ENCODE measurements around the gene TNNI2. TPM values are rescaled to one million over a fixed set of nuclear protein-coding genes. Genes with fewer than 3 reads are reported as not detected.

Gene TNNI2
- total RNA-seq, 1 donor from 2014 or later = 73.7 TPM

GRCh38 chr11:1834779-1835670 lies 3.8 kb upstream of the TNNI2 start, which contains the start of gene SYT8:
Gene SYT8 (plus strand): TSS chr11:1834990. CDS start chr11:1835106, 116 bp downstream.
- peak; percentile 63 for DNase-seq (ENCODE audit: low spot score)

GRCh38 chr11:1835671-1836010 lies 3.1 kb upstream of the TNNI2 start:
- DNase-seq (ENCODE audit: low spot score) = no peak

GRCh38 chr11:1836011-1836945 lies 2.5 kb upstream of the TNNI2 start:
- no peak for DNase-seq (ENCODE audit: low spot score)

- DNase-seq (ENCODE audit: low spot score) = peak; percentile 75
Observed at GRCh38 chr11:1837171-1838076, 1.4 kb upstream of the TNNI2 start.

GRCh38 chr11:1838077-1838425 lies 730 bp upstream of the TNNI2 start:
- DNase-seq (ENCODE audit: low spot score) = no peak

- no peak for DNase-seq (ENCODE audit: low spot score)
Observed at GRCh38 chr11:1839204-1839923, 583 bp downstream of the TNNI2 start.

GRCh38 chr11:1839924-1840779 lies 1.4 kb downstream of the TNNI2 start:
- peak; percentile 62 for DNase-seq (ENCODE audit: low spot score)

GRCh38 chr11:1840780-1841480 lies 2.1 kb downstream of the TNNI2 start:
- no peak for DNase-seq (ENCODE audit: low spot score)

GRCh38 chr11:1841511-1842148 lies 2.8 kb downstream of the TNNI2 start:
- no peak for DNase-seq (ENCODE audit: low spot score)

GRCh38 chr11:1842149-1843097 lies 3.6 kb downstream of the TNNI2 start:
- DNase-seq (ENCODE audit: low spot score) = peak; percentile 91

- DNase-seq (ENCODE audit: low spot score) = no peak
Observed at GRCh38 chr11:1843098-1843473, 4.3 kb downstream of the TNNI2 start.

- no peak for DNase-seq (ENCODE audit: low spot score)
Observed at GRCh38 chr11:1843796-1844195, 5.0 kb downstream of the TNNI2 start.

GRCh38 chr11:1844221-1845094 lies 5.7 kb downstream of the TNNI2 start:
- peak; percentile 75 for DNase-seq (ENCODE audit: low spot score)

- no peak for DNase-seq (ENCODE audit: low spot score)
Observed at GRCh38 chr11:1845095-1845429, 6.3 kb downstream of the TNNI2 start.

GRCh38 chr11:1845561-1846452 lies 7.0 kb downstream of the TNNI2 start:
- no peak for DNase-seq (ENCODE audit: low spot score)

GRCh38 chr11:1846453-1846932 lies 7.7 kb downstream of the TNNI2 start:
- DNase-seq (ENCODE audit: low spot score) = no peak

All from mucosa of gallbladder (tissue), 1 donor.